Measurements from ENCODE around the gene SRC. TPM values are rescaled to one million over a fixed set of nuclear protein-coding genes. Genes with fewer than 3 reads are reported as not detected.

SRC gene
- total and polyA plus RNA-seq, 2 of the 8 experiments (the other 6 are each of a cell fraction or from before 2014, with no cell fraction given), result 27.6 to 28.8 TPM

DNA sequence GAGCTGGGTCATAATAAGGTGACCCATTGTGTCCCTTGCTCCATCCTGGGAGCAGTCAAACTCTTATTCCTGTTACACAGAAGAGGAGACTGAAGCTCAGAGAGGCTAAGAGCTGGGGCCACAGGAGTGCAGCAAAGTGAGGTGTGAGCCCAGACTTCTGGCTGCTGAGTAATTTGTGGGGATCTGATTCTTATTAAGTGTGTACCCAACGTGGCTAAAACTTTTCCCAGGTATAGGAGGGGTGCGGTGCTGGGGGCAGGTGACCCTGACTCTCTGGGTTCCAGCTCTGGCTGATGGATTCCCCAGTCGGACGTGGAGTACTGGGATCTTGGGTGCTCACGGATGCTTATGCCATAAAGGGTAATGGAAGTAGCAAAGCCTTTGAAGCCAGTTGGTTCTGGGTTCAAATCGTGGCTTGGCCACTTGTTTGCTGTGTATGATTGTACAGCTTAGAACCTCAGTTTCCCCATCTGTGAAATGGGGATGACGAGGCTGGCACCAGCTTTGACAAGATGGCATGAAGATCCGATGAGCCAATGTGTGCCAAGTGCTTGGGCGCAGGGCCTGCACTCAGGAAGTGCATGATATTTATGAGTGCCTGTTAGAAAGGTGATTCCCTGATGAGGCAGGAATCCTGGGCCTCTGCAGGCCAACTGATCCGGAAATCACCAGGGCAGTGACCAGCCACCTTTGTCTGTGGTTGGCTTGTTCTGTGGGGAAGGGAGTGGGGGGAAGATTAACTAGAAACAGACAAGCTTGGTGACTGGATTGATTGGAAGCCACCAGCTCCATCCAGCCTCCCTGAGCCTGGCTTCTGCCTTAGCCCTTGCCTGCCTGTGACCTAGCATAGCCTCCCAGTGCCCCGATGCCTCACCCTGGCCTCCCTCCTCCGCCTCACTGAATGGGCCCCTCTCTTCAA, 6.0 kb downstream of the SRC start:
- Histone ChIP-seq H2BK12ac (ENCODE audit: low read depth, low read length) (no peak overlapping the region), H3K9me3 (ENCODE audit: insufficient read depth in 2 of 2, low read depth in 1 of 2, low read length in 1 of 2) (no peaks in the 10 kb centered on the region), H3K4me1 (replicated peaks in 1 of 4; ENCODE audit: control insufficient read depth in 3 of 4, insufficient read depth in 4 of 4, low read length in 3 of 4) (peaks cover 0 to 7% (median 3%) of the 10 kb centered on the region in 4 experiments; a peak in 3 of 7 replicates), H3K36me3 (ENCODE audit: control insufficient read depth in 2 of 4, insufficient read depth in 4 of 4, low read length in 3 of 4) (peaks cover 0 to 4% (median 0%) of the 10 kb centered on the region in 4 experiments; a peak in 3 of 8 replicates), H3K4me2 (ENCODE audit: insufficient read depth in 1 of 2, low read depth in 2 of 2, low read length in 2 of 2) (no peak overlapping the region), H3K79me1 (ENCODE audit: low read depth, low read length) (peaks cover 23% of the 10 kb centered on the region), H3K27me3 (replicated peaks in 1 of 4; ENCODE audit: control insufficient read depth in 3 of 4, extremely low read depth in 1 of 4, insufficient read depth in 3 of 4, low read length in 3 of 4) (no peaks in the 10 kb centered on the region), H3K18ac (ENCODE audit: extremely low read depth, low read length) (no peak overlapping the region), H4K20me1 (replicated peaks in 1 of 2; ENCODE audit: control insufficient read depth in 1 of 2, insufficient read depth in 2 of 2, low read length in 2 of 2) (peaks cover 3 to 22% of the 10 kb centered on the region in 2 experiments), H2BK20ac (ENCODE audit: low read length) (no peak overlapping the region), H2AK5ac (ENCODE audit: low read depth, low read length) (no peak overlapping the region), H3K9ac (replicated peaks in 1 of 4; ENCODE audit: extremely low read depth in 1 of 4, low read depth in 3 of 4, low read length in 3 of 4) (no peak overlapping the region), H4K8ac (ENCODE audit: extremely low read depth, insufficient read depth, low read length) (peak overlapping the region; percentile 28; the same call in 1 of the 2 replicates), H2AFZ (ENCODE audit: low read length) (no peak overlapping the region), H3K4me3 (ENCODE audit: extremely low read depth in 1 of 4, insufficient read depth in 2 of 4, low read depth in 3 of 4, low read length in 4 of 4) (no peak overlapping the region), H3K56ac (replicated peaks; ENCODE audit: insufficient read length, low read depth, low read length) (no peak overlapping the region), H4K91ac (replicated peaks; ENCODE audit: insufficient read length, low read length) (no peak overlapping the region), H3K27ac (ENCODE audit: low read depth, low read length) (no peak overlapping the region; the same call in 1 of the 2 replicates), H4K5ac (ENCODE audit: insufficient read length, low read depth, low read length) (no peak overlapping the region), H2BK5ac (ENCODE audit: low read depth, low read length) (no peak overlapping the region), H3K23me2 (ENCODE audit: low read depth, low read length) (no peaks in the 10 kb centered on the region), H3K79me2 (ENCODE audit: control insufficient read depth in 1 of 2, insufficient read depth in 2 of 2, low read length in 2 of 2) (peaks cover 6 to 93% of the 10 kb centered on the region in 2 experiments; a peak in 3 of 4 replicates), H2BK15ac (ENCODE audit: low read length) (no peak overlapping the region), H2BK120ac (replicated peaks; ENCODE audit: low read depth, low read length) (no peak overlapping the region), H3K23ac (ENCODE audit: insufficient read length) (no peak overlapping the region), H3K14ac (ENCODE audit: insufficient read length) (no peak overlapping the region), H3K4ac (replicated peaks; ENCODE audit: insufficient read length, low read depth, low read length) (no peak overlapping the region)
- no peak for TF ChIP-seq HDAC6 (IDR thresholded peaks at IDR 0.05; ENCODE audit: low read depth, low read length)
- 88% methylated on average over 12 of the region's 12 CpGs; no CpG with 5 or more reads in 1 of the 2 experiments for WGBS, 2 experiments (ENCODE audit: extremely low coverage in 1 of 2, insufficient coverage in 1 of 2, insufficient read length in 1 of 2, insufficient replicate concordance in 2 of 2, low coverage in 1 of 2, low lambda C conversion rate in 2 of 2, missing lambda C conversion rate in 1 of 2)
- ChIA-PET CTCF (ENCODE audit: partially characterized antibody) (interaction anchor here (0.7 to 2.8 kb wide), 9 partner anchors 9 to 213 kb away, joined by 3 to 11 read pairs (median 4); no protein-coding TSS in a partner anchor), POLR2A (ENCODE audit: partially characterized antibody) (interaction anchor here (0.6 to 1.1 kb wide), 4 partner anchors 18 to 1479 kb away, joined by 3 read pairs; no protein-coding TSS in a partner anchor)
- no peak for DNase-seq (ENCODE audit: low read depth in 1 of 2, low spot score in 2 of 2)
- no peak for FAIRE-seq

All from H1 (cell line).